Transverse colon (tissue), 3 donors: ENCODE data around the gene CACNA1S.

Experiments
- CTCF ChIP-seq, 5 experiments: fragments of 200-600 bp in 3 of 5; fragments of 450-650 bp in 2 of 5; sonication (generic) in 3 of 5; IDR thresholded peaks; 1 replicate in 2 of 5; 2 replicates in 3 of 5; pipeline ENCODE4 v1.5.1; 2016 to 2017; ENCODE audit warnings: antibody characterized with exemption in 5 of 5, inconsistent platforms in 3 of 5, mild to moderate bottlenecking in 2 of 5, moderate library complexity in 1 of 5
- EP300 ChIP-seq: sonication (generic); formaldehyde crosslinking; IDR thresholded peaks from one replicate; pipeline ENCODE4 v1.6.1; 2017; ENCODE audit warnings: antibody characterized with exemption, low read depth
- POLR2A ChIP-seq: fragments of 450-650 bp; IDR thresholded peaks from one replicate; pipeline ENCODE4 v1.6.1; 2016; ENCODE audit warnings: antibody characterized with exemption, mild to moderate bottlenecking, moderate library complexity

- TF ChIP-seq CTCF (IDR thresholded peaks at IDR 0.05) (no peak), EP300 (no peak), POLR2A (no peak)
These were observed 41.5 kb upstream of the CACNA1S start for GRCh38 chr1:201153474-201154388.
